Duodenal mucosa (tissue), 2 donors: ENCODE results near the gene KCNB1.
"Not testable (repeated sequence)": the region's sequence is repeated elsewhere in the genome, so short reads cannot be mapped to it uniquely, and the experiment has no call there.

ENCODE experiments used
- H3K27ac ChIP-seq: one replicate; pipeline ENCODE4 v1.7.0; 2013; ENCODE audit warnings: low read depth, low read length
- H3K27me3 ChIP-seq, 2 donors: one replicate each; pipeline ENCODE4 v1.7.0; 2013; ENCODE audit warnings: low read length in 2 of 2, control low read depth in 1 of 2; ENCODE audit not compliant: insufficient read depth in 2 of 2, control insufficient read depth in 1 of 2
- H3K36me3 ChIP-seq, 2 donors: one replicate each; pipeline ENCODE4 v1.7.0; 2013; ENCODE audit warnings: low read length in 2 of 2, control low read depth in 1 of 2; ENCODE audit not compliant: insufficient read depth in 2 of 2, control insufficient read depth in 1 of 2
- H3K4me1 ChIP-seq, 2 donors: one replicate each; pipeline ENCODE4 v1.7.0; 2013; ENCODE audit warnings: low read length in 2 of 2, control low read depth in 1 of 2; ENCODE audit not compliant: insufficient read depth in 2 of 2, control insufficient read depth in 1 of 2
- H3K4me3 ChIP-seq, 2 donors: one replicate each; pipeline ENCODE4 v1.7.0; 2013; ENCODE audit warnings: low read length in 2 of 2, low read depth in 1 of 2
- H3K9ac ChIP-seq, 2 donors: one replicate each; pipeline ENCODE4 v1.7.0; 2013; ENCODE audit warnings: low read length in 2 of 2, low read depth in 1 of 2
- H3K9me3 ChIP-seq, 2 donors: one replicate each; pipeline ENCODE4 v1.7.0; 2013; ENCODE audit warnings: low read length in 2 of 2, control low read depth in 1 of 2; ENCODE audit not compliant: control insufficient read depth in 1 of 2

Gene KCNB1

DNA sequence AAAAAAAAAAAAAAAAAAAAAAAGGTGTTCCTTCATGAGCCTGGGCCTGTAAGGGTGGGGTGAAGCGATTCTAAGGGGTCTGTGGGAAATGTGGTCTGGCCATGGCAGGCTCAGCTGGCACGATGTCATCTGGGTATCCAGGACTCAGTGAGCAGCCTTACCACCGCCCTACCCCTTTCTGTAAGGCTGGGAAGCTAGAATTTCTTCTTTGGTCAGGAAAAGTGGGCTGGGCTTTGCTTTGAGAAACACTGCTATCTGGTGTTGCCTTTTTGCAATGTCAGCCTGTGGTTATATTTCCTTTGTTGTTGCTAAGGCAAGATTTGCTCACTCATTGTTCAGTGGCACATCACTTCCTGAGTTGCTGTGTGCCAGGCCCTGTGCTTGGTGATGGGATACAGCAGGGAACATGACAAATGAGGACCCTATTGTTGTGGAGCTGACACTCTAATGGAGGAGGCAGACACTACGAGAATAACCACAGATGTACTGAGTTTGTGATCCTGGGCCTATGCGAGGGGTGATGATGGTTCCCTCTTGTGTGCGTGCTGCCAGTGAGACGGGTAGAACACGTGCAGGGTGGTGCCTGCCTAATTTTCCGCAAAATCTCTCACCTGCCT lies 158.7 kb downstream of the KCNB1 start:
- Histone ChIP-seq H3K9me3 (no peaks in the 10 kb centered on the region), H3K9ac (no peak overlapping the region), H3K36me3 (no peaks in the 10 kb centered on the region), H3K27me3 (peaks cover 24 to 27% of the 10 kb centered on the region in 2 donors), H3K4me3 (no peak overlapping the region), H3K4me1 (no peaks in the 10 kb centered on the region), H3K27ac (no peak overlapping the region)

DNA sequence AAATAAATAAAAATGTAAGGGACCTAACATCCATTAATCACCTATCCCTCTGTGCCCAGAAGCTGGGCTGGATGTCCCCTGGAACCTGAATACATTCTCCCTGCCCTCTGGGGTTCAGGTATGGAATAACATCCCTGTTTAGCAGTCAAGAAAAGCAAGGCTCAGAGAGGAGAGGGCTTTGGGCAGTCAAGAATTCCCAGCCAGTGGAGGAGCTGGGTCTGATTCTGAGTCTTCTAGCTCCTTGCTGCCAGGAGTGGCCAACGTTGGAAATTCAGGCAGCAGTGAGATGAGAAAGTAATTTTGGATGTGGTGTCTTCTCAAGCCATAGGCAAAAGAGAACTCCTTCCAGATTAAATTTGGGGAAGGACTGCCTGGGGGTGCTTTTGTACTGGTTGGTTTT lies 162.0 kb downstream of the KCNB1 start:
- Histone ChIP-seq H3K4me3 (no peak overlapping the region), H3K27ac (no peak overlapping the region), H3K9me3 (no peaks in the 10 kb centered on the region), H3K36me3 (no peaks in the 10 kb centered on the region), H3K9ac (no peak overlapping the region), H3K4me1 (no peaks in the 10 kb centered on the region), H3K27me3 (peaks cover 37 to 39% of the 10 kb centered on the region in 2 donors)

DNA sequence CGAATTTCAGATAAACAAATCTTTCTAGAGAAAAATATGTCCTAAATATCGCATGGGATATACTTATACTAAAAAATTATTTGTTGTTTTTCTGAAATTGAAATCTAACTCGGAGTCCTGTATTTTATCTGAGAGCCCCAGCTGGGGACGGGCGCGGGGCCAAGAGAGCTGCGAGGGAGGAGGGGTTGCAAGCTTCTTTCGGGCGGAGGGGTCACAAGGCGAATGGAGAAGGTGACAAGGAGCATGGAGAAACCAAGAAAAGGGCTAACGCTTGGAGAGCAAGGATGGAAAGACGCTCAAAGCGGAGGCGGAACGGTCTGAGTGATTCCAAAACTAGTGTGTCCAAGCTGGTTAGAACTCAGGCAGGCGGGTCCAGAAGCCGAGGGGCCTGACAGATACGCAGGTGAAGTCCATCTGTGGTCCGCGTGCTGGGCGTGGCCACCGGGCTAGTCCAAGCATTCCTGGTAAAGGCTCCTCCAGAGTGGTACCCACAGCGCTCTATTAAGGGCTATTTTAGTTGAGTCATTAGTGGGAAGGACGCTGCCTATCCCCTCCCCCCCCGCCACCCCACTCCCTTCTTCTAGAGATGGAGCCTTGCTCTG lies 163.2 kb downstream of the KCNB1 start:
- H3K4me3 ChIP-seq = no peak overlapping the region
- no peak overlapping the region for H3K27ac ChIP-seq
- H3K27me3 ChIP-seq = peaks cover 31 to 35% of the 10 kb centered on the region in 2 donors
- H3K4me1 ChIP-seq = no peaks in the 10 kb centered on the region
- no peaks in the 10 kb centered on the region for H3K9me3 ChIP-seq
- no peaks in the 10 kb centered on the region for H3K36me3 ChIP-seq
- H3K9ac ChIP-seq = no peak overlapping the region

DNA sequence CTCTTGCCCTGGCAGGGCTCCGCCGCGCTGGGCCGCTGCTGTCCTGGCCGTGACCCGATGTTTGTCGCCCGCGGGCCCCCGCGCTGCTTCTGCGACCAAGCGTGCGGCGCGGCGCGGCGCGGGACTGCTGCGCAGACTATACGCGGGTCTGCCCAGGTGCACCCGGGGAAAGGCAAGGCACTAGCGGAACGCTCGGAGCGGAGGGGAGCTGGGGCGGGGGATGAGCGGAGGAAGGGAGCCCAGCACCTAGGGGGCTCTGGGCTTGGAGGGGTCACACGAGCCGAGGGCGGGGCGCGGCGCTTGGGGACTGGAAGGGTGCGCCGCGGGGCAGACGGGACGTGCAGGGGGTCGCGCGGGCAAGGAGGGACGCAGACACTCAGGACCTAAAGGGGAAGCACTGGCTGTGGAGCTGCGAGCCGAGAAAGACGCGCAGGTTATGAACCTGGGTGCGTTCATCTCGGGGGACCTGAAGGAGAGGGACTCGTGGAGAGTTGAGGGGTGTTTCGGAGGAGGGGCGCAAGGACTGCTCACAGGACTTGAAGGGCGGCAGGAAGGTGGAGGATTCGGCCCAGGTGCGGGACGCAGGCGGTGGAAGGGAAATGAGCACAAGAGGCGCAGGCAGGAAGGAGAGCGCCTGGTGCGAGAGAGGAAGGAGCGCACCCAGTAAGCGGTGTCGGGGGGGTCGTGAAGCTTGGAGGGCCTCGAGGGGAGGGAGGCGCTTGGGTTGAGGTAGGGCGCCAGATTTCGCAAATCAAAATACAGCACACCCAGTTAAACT lies 163.8 kb downstream of the KCNB1 start:
- H3K27me3 ChIP-seq = peaks cover 30 to 35% of the 10 kb centered on the region in 2 donors
- no peak overlapping the region for H3K9ac ChIP-seq
- no peaks in the 10 kb centered on the region for H3K4me1 ChIP-seq
- no peaks in the 10 kb centered on the region for H3K36me3 ChIP-seq
- H3K4me3 ChIP-seq = peak overlapping the region; percentile 42 to 43
- no peaks in the 10 kb centered on the region for H3K9me3 ChIP-seq
- H3K27ac ChIP-seq = no peak overlapping the region

DNA sequence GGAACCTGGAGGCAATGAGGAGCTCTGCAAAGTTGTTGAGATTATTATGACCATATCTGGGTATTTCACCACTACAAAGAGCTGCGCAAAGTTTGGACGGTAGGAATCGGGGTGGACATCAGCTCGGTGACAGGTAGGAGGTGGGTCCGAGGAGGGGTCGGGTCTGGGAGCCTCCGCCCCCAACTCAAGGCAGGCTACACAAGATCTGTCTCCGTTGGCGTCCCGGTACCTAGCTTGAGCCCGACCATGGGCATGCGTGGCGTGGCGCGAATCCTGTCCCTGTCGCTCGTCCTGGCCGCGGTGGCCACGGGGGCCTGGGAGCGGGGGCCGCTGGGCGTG lies 164.4 kb downstream of the KCNB1 start:
- no peaks in the 10 kb centered on the region for H3K9me3 ChIP-seq
- peak overlapping the region in 1 of 2 donors; percentile 43 for H3K4me3 ChIP-seq
- H3K27ac ChIP-seq = no peak overlapping the region
- no peak overlapping the region for H3K9ac ChIP-seq
- H3K4me1 ChIP-seq = no peaks in the 10 kb centered on the region
- no peaks in the 10 kb centered on the region for H3K36me3 ChIP-seq
- H3K27me3 ChIP-seq = peaks cover 30 to 35% of the 10 kb centered on the region in 2 donors

DNA sequence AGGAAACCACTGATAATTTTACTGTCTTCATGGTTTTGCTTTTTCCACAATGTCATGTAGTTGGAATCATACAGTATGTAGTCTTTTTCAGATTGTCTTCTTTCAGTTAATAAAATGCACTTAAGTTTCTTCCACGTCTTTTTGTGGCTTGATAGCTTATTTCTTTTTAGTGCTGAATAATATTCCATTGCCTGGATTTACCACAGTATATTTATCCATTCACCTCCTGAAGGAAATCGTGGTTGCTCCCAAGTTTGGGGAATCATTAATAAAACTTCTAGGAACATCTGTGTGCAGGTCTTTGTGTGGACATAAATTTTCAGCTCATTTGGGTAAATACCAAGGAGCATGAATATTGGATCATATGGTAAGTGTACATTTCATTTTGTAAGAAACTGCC lies 165.8 kb downstream of the KCNB1 start:
- Histone ChIP-seq H3K9me3 (no peaks in the 10 kb centered on the region), H3K36me3 (no peaks in the 10 kb centered on the region), H3K4me3 (no peak overlapping the region), H3K27me3 (peaks cover 30 to 35% of the 10 kb centered on the region in 2 donors), H3K27ac (no peak overlapping the region), H3K4me1 (no peaks in the 10 kb centered on the region), H3K9ac (no peak overlapping the region)

DNA sequence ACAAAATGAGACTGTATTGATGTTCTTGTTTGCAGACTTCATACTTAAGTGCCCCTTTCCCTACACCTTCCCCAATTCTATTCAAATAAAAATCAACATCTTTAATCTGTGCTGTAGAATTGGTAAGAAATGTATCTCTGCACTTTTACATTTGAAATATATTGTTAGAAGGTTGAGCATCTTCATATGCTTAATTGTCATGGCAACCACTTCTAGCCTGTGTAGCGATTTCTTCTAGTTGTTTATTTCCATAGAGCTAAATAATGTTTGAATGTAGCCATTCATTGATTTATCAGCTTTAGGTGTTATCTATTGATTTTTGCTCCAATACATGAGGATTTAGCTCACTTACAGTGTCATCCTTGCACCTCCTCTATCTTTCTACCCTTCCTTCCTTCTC lies 166.9 kb downstream of the KCNB1 start:
- no peak overlapping the region for H3K9ac ChIP-seq
- no peak overlapping the region for H3K4me3 ChIP-seq
- no peaks in the 10 kb centered on the region for H3K4me1 ChIP-seq
- H3K9me3 ChIP-seq = no peaks in the 10 kb centered on the region
- no peak overlapping the region for H3K27ac ChIP-seq
- H3K36me3 ChIP-seq = no peaks in the 10 kb centered on the region
- peaks cover 26 to 31% of the 10 kb centered on the region in 2 donors for H3K27me3 ChIP-seq

DNA sequence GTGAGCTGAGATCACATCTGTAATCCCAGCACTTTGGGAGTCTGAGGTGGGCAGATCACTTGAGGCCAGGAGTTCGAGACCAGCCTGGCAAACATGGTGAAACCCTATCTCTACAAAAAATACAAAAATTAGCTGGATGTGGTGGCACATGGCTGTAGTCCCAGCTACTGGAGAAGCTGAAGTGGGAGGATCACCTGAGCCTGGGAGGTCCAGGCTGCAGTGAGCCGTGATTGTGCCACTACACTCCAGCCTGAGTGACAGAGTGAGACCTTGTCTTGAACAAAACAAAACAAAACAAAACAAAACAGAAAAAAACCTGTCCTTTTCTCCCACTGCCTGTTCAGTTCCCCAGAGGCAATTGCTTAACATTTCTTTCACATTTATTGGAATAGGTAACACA lies 168.4 kb downstream of the KCNB1 start:
- H3K27ac ChIP-seq = not testable (repeated sequence)
- H3K27me3 ChIP-seq = peaks cover 15 to 18% of the 10 kb centered on the region in 2 donors

More for the DNA sequence above, 168.4 kb downstream of the KCNB1 start:
- H3K4me3 ChIP-seq, H3K9ac ChIP-seq, H3K9me3 ChIP-seq, H3K36me3 ChIP-seq, H3K4me1 ChIP-seq: not testable (repeated sequence)
